GM18526 (cell line): ENCODE data around the gene IER5.

Experiments used
- POLR2A ChIP-seq: IDR thresholded peaks from 3 replicates; pipeline ENCODE4 v1.6.1; 2011; ENCODE audit not compliant: insufficient read length; ENCODE audit errors: extremely low read depth

IER5 gene

GRCh38 chr1:181128592-181129497 lies 40.3 kb downstream of the IER5 start:
- TF ChIP-seq POLR2A = peak; percentile 49

GRCh38 chr1:181129771-181130606 lies 41.5 kb downstream of the IER5 start:
- no peak for TF ChIP-seq POLR2A

GRCh38 chr1:181131255-181131941 lies 42.9 kb downstream of the IER5 start:
- TF ChIP-seq POLR2A = peak; percentile 41

- TF ChIP-seq POLR2A = no peak
Measured at GRCh38 chr1:181133441-181133951, 45.0 kb downstream of the IER5 start.

- no peak for TF ChIP-seq POLR2A
Measured at GRCh38 chr1:181133969-181134418, 45.5 kb downstream of the IER5 start.

- peak; percentile 38 for TF ChIP-seq POLR2A
Measured at GRCh38 chr1:181134543-181135436, 46.3 kb downstream of the IER5 start.

- no peak for TF ChIP-seq POLR2A
Measured at GRCh38 chr1:181135437-181135731, 46.9 kb downstream of the IER5 start.

GRCh38 chr1:181135815-181136737 lies 47.6 kb downstream of the IER5 start:
- TF ChIP-seq POLR2A = no peak

- TF ChIP-seq POLR2A = no peak
Measured at GRCh38 chr1:181136738-181137122, 48.2 kb downstream of the IER5 start.

- no peak for TF ChIP-seq POLR2A
Measured at GRCh38 chr1:181137217-181137743, 48.8 kb downstream of the IER5 start.

GRCh38 chr1:181139631-181140061 lies 51.1 kb downstream of the IER5 start:
- no peak for TF ChIP-seq POLR2A

- TF ChIP-seq POLR2A = no peak
Measured at GRCh38 chr1:181140398-181140797, 51.9 kb downstream of the IER5 start.

GRCh38 chr1:181140891-181141290 lies 52.4 kb downstream of the IER5 start:
- TF ChIP-seq POLR2A = no peak
